Measurements from ENCODE around the gene MAPK7. TPM values are rescaled to one million over a fixed set of nuclear protein-coding genes. Genes with fewer than 3 reads are reported as not detected.

The MAPK7 gene
- total RNA-seq, 8 experiments from 2014 or later: 9.8 to 20.1 (median 13.4) TPM

DNA sequence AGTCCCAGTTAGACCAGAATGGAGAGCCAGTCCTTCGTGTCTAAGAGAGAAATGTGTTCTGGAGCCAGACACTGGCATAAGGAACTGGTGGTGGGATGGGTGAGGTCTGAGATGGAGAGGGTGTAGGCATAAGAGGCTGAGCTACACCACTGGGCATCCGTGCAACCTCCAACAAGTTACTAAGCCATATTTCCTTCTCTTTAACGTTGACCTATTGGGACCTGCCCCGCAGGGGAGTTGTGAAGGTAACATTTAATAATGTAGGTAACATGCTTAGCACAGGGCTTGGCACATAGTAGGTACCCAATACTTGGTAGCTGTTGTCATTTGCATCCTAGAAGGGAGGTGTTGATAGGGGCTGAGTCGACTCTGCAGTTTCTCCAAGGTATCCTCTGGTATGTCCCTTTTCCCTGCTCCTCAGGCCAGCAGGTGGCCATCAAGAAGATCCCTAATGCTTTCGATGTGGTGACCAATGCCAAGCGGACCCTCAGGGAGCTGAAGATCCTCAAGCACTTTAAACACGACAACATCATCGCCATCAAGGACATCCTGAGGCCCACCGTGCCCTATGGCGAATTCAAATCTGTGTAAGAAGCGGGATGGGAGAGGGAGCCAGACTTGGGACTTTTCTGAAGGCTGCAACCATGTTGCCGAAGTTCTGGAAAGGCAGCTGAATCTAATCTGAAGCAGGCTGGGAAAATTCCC is 1.2 kb downstream of the MAPK7 start:
- Histone ChIP-seq H3K27ac (peak overlapping the region; percentile 68 to 89), H3K4me3 (peak overlapping the region; percentile 50 to 62 (median 56)), H3K4me1 (replicated peaks in 1 of 2) (peaks cover 13% of the 10 kb centered on the region in 2 donors)
- in situ Hi-C loops (cut with MboI; ENCODE audit: low pct_unique_long_range_greater_than_20kb in 2 of 9, low sequenced_read_pairs in 9 of 9, unreplicated experiment in 9 of 9): loop anchor here in 1 of 9 experiments (5.0 kb wide), 1 partner anchor 68 kb away; no protein-coding TSS in a partner anchor
- ATAC-seq (replicated peaks in 6 of 8): no peak
- 56 to 96% (median 83%) methylated on average over 2 to 6 of the region's 13 CpGs for WGBS, 10 experiments

DNA sequence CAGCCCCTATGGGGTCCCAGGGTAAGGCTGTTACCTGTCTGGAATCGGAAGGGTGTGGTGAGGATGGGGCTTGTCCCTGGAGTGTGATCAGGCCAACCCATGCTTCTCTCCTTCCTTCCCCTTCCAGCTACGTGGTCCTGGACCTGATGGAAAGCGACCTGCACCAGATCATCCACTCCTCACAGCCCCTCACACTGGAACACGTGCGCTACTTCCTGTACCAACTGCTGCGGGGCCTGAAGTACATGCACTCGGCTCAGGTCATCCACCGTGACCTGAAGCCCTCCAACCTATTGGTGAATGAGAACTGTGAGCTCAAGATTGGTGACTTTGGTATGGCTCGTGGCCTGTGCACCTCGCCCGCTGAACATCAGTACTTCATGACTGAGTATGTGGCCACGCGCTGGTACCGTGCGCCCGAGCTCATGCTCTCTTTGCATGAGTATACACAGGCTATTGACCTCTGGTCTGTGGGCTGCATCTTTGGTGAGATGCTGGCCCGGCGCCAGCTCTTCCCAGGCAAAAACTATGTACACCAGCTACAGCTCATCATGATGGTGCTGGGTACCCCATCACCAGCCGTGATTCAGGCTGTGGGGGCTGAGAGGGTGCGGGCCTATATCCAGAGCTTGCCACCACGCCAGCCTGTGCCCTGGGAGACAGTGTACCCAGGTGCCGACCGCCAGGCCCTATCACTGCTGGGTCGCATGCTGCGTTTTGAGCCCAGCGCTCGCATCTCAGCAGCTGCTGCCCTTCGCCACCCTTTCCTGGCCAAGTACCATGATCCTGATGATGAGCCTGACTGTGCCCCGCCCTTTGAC is 2.4 kb downstream of the MAPK7 start:
- in situ Hi-C loops (cut with MboI; ENCODE audit: low pct_unique_long_range_greater_than_20kb in 2 of 9, low sequenced_read_pairs in 9 of 9, unreplicated experiment in 9 of 9): no loop called here
- peaks cover 17 to 23% of the 10 kb centered on the region in 2 donors for H3K4me1 ChIP-seq (replicated peaks in 1 of 2)
- no peak for ATAC-seq (replicated peaks in 6 of 8)
- no peak overlapping the region for H3K4me3 ChIP-seq
- WGBS, 10 experiments: 60 to 100% (median 95%) methylated on average over 1 to 7 of the region's 29 CpGs; no CpG with 5 or more reads in 2 of the 10 experiments
- H3K27ac ChIP-seq: no peak overlapping the region

DNA sequence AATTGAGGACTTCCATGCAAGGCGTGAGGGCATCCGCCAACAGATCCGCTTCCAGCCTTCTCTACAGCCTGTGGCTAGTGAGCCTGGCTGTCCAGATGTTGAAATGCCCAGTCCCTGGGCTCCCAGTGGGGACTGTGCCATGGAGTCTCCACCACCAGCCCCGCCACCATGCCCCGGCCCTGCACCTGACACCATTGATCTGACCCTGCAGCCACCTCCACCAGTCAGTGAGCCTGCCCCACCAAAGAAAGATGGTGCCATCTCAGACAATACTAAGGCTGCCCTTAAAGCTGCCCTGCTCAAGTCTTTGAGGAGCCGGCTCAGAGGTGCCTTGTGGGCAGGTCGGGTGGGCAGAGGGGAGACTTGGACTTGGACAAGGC is 3.1 kb downstream of the MAPK7 start:
- no peak overlapping the region for H3K27ac ChIP-seq
- no peak for ATAC-seq (replicated peaks in 6 of 8)
- in situ Hi-C loops (cut with MboI; ENCODE audit: low pct_unique_long_range_greater_than_20kb in 2 of 9, low sequenced_read_pairs in 9 of 9, unreplicated experiment in 9 of 9): no loop called here
- H3K4me1 ChIP-seq (replicated peaks in 1 of 2): peaks cover 21 to 30% of the 10 kb centered on the region in 2 donors
- 100% methylated on average over 1 of the region's 7 CpGs; no CpG with 5 or more reads in 8 of the 10 experiments for WGBS, 10 experiments
- H3K4me3 ChIP-seq: no peak overlapping the region

DNA sequence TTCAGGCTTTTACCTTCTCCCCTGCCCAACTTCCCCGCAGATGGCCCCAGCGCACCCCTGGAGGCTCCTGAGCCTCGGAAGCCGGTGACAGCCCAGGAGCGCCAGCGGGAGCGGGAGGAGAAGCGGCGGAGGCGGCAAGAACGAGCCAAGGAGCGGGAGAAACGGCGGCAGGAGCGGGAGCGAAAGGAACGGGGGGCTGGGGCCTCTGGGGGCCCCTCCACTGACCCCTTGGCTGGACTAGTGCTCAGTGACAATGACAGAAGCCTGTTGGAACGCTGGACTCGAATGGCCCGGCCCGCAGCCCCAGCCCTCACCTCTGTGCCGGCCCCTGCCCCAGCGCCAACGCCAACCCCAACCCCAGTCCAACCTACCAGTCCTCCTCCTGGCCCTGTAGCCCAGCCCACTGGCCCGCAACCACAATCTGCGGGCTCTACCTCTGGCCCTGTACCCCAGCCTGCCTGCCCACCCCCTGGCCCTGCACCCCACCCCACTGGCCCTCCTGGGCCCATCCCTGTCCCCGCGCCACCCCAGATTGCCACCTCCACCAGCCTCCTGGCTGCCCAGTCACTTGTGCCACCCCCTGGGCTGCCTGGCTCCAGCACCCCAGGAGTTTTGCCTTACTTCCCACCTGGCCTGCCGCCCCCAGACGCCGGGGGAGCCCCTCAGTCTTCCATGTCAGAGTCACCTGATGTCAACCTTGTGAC is 3.6 kb downstream of the MAPK7 start:
- 95% methylated on average over 15 of the region's 31 CpGs; no CpG with 5 or more reads in 9 of the 10 experiments for WGBS, 10 experiments
- no peak for ATAC-seq (replicated peaks in 6 of 8)
- no peak overlapping the region for H3K4me3 ChIP-seq
- H3K4me1 ChIP-seq (replicated peaks in 1 of 2): peaks cover 22 to 35% of the 10 kb centered on the region in 2 donors
- no peak overlapping the region for H3K27ac ChIP-seq
- in situ Hi-C loops (cut with MboI; ENCODE audit: low pct_unique_long_range_greater_than_20kb in 2 of 9, low sequenced_read_pairs in 9 of 9, unreplicated experiment in 9 of 9): no loop called here

DNA sequence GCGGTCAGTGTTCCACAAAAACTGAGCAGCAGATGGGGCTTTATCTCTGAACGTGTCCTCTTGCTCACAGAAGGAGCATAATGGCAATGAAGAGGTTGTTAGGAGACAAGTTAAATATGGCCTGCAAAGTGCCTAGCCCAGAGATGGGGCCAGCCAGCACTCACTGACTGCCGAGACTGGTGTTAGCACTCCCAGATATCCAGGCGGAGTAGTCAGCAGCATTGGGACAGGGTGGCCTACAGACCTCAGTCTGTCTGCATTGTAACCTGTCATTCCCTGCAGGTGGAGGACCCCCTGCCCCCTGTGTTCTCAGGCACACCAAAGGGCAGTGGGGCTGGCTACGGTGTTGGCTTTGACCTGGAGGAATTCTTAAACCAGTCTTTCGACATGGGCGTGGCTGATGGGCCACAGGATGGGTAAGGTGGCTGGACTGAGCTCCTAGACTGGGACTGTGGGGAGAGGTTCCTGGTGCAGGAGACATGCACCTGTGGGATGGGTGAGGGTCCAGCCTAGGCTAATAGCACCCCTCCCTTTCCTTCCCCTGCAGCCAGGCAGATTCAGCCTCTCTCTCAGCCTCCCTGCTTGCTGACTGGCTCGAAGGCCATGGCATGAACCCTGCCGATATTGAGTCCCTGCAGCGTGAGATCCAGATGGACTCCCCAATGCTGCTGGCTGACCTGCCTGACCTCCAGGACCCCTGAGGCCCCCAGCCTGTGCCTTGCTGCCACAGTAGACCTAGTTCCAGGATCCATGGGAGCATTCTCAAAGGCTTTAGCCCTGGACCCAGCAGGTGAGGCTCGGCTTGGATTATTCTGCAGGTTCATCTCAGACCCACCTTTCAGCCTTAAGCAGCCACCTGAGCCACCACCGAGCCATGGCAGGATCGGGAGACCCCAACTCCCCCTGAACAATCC is 4.5 kb downstream of the MAPK7 start:
- Histone ChIP-seq H3K4me1 (replicated peaks in 1 of 2) (peaks cover 30 to 42% of the 10 kb centered on the region in 2 donors), H3K27ac (no peak overlapping the region), H3K4me3 (no peak overlapping the region)
- no peak for ATAC-seq (replicated peaks in 6 of 8)
- 60 to 100% (median 97%) methylated on average over 1 to 6 of the region's 13 CpGs; no CpG with 5 or more reads in 3 of the 10 experiments for WGBS, 10 experiments
- in situ Hi-C loops (cut with MboI; ENCODE audit: low pct_unique_long_range_greater_than_20kb in 2 of 9, low sequenced_read_pairs in 9 of 9, unreplicated experiment in 9 of 9): no loop called here

DNA sequence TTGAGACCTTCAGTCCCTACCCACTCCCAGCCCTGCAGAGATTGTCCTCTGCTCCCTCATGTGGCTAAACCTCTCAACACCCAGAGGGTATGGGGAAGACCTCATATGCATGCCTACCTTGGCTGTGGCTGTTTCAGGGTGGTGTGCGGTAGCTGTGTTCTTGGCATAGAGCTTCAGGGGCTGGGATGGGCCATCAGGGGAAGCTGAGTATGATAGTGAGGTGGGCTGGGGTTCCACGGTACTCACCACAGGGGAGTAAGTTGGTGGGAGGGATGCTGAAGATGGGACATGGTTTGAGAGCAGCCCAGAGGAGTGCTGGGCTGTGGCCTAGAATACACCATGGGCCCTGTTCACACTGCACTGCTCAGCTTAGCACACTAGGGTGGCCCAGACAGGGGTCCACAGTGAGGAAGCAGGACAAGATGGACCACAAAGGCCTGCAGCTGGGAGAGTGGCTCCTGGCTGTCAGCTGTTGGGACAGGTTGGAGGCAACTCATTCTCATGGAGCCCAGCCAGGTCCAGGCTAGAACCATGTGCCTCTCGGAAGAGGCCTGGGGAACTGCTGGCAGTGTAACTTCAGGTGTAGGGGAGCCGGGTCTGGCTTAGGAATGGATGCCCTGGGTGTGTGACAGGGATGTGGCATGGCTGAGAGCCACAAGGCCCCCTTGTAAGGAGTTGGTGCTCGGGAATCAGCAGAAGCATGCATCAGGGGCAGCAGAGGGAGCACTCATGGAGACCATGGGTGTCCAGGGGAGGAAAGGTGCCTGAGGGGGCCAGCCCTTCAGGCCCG is 5.6 kb downstream of the MAPK7 start:
- H3K4me1 ChIP-seq (replicated peaks in 1 of 2): peaks cover 36 to 48% of the 10 kb centered on the region in 2 donors
- 20 to 100% (median 82%) methylated on average over 1 to 2 of the region's 6 CpGs; no CpG with 5 or more reads in 2 of the 10 experiments for WGBS, 10 experiments
- peak overlapping the region in 1 of 2 donors; percentile 4 for H3K27ac ChIP-seq
- ATAC-seq (replicated peaks in 6 of 8): peak in 2 of 8 experiments; percentile 1 to 7
- no peak overlapping the region for H3K4me3 ChIP-seq
- in situ Hi-C loops (cut with MboI; ENCODE audit: low pct_unique_long_range_greater_than_20kb in 2 of 9, low sequenced_read_pairs in 9 of 9, unreplicated experiment in 9 of 9): no loop called here

DNA sequence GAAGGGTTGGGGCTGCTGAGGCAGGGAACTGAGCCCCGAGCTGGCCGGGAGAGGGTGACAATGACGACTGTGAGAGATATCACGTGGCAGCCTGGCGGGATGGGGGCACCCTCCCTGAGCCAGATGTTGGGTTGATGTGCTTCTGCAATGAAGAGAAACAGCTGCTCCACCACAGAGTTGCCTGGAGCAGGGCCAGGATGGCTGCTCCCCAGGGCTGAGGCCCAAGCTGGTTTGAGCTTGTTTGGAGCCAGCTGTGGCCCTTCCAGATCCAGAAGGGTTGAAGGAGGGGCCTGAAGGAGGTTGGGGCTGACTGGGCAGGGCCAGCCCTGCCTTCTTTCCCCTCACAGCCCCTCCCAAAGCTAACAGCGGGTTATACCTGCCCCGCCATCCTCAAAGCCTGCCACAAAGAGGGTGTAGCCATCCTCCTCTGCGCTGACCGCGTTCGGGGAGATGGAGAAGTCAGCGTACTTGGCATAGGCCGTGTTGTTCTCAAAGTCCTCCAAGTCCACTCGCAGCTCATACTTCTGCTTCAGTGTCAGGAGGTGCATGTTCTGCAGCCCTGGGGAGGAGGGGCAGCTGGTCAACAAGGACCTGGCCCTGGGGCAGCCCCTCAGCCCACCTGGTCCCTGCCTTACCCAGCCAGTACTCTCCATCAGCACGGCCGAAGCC is 6.6 kb downstream of the MAPK7 start:
- in situ Hi-C loops (cut with MboI; ENCODE audit: low pct_unique_long_range_greater_than_20kb in 2 of 9, low sequenced_read_pairs in 9 of 9, unreplicated experiment in 9 of 9): no loop called here
- H3K4me3 ChIP-seq: no peak overlapping the region
- WGBS, 10 experiments: 0 to 100% (median 70%) methylated on average over 1 to 7 of the region's 16 CpGs; no CpG with 5 or more reads in 4 of the 10 experiments
- ATAC-seq (replicated peaks in 6 of 8): peak in 6 of 8 experiments; percentile 7 to 62 (median 26)
- H3K27ac ChIP-seq: peak overlapping the region in 1 of 2 donors; percentile 4
- peaks cover 30 to 42% of the 10 kb centered on the region in 2 donors for H3K4me1 ChIP-seq (replicated peaks in 1 of 2)

DNA sequence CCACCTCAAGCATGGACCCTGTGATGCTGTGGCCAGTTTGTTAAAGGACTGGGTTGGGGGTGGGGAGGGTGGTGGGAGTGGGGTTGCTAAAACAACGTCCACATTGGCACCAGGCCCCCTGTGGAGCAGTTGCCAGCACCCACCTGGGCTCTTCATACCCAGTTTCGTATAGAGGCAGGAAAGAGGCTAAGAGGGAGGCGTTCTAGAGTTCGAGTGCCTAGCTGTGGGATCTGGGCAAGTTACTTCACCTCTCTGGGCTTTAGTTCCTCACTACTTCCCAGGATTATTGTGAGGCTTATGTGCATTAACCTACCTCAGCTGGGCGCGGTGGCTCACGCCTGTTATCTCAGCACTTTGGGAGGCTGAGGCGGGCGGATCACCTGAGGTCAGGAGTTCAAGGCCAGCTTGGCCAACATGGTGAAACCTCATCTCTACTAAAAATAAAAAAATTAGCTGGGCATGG is 7.3 kb downstream of the MAPK7 start:
- ATAC-seq (replicated peaks in 6 of 8): no peak
- no peak overlapping the region for H3K27ac ChIP-seq
- 40 to 100% (median 94%) methylated on average over 1 to 5 of the region's 9 CpGs; no CpG with 5 or more reads in 6 of the 10 experiments for WGBS, 10 experiments
- in situ Hi-C loops (cut with MboI; ENCODE audit: low pct_unique_long_range_greater_than_20kb in 2 of 9, low sequenced_read_pairs in 9 of 9, unreplicated experiment in 9 of 9): no loop called here
- no peak overlapping the region for H3K4me3 ChIP-seq
- H3K4me1 ChIP-seq (replicated peaks in 1 of 2): peaks cover 30 to 42% of the 10 kb centered on the region in 2 donors

DNA sequence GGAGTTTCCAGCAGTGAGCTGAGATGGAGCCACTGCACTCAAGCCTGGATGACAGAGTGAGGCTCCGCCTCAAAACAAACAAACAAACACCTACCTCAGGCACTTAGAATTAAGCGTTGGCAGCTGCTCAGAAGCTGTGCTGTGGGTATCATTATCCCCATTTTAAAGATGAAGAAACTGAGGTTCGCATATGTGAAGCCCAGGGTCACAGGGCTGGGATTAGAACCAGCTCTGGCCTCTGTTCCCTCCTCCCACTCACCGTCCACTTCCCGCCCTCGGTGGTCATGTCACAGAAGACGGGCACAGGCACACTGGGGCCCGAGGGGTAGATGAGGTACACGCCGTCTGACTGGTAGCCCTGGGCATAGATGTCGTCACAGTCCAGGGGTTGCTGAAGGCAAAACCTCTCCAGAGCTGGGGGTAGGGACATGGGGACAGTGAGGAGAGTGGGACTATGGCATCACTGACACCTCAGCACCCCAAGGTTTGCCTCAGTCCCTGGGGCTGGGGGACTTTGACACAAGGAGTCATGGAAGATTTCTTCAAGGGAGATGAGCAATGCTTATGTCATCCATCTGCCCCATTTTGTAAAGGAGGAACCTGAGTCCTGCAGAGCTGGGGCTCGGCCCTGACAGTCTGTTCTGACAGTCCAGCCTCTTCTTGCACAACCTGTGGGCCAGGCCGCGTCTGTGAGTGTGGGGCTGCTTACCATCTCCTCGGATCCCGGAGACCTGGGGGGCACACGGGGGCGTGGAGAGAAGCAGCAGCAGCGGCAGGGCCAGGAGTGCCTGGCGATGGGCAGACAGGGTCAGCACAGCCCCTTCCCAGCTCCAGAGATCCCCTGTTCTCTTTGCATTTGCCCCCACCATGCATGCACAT is 8.0 kb downstream of the MAPK7 start:
- peaks cover 31 to 42% of the 10 kb centered on the region in 2 donors for H3K4me1 ChIP-seq (replicated peaks in 1 of 2)
- peak; percentile 4 to 26 (median 16) for ATAC-seq (replicated peaks in 6 of 8)
- 0 to 72% (median 6%) methylated on average over 1 to 5 of the region's 20 CpGs; no CpG with 5 or more reads in 7 of the 10 experiments for WGBS, 10 experiments
- in situ Hi-C loops (cut with MboI; ENCODE audit: low pct_unique_long_range_greater_than_20kb in 2 of 9, low sequenced_read_pairs in 9 of 9, unreplicated experiment in 9 of 9): no loop called here
- H3K4me3 ChIP-seq: peak overlapping the region in 3 of 5 donors; percentile 15 to 27 (median 18)
- peak overlapping the region; percentile 75 to 87 for H3K27ac ChIP-seq
